GM12865 (cell line): ENCODE results near the gene MYORG.
"Not testable (repeated sequence)": the region's sequence is repeated elsewhere in the genome, so short reads cannot be mapped to it uniquely, and the experiment has no call there.

ENCODE experiments used
- DNase-seq: peaks from one replicate; pipeline ENCODE4 v3.0.0; 2010; ENCODE audit warnings: low read depth
- H3K4me3 ChIP-seq: 2 replicates; pipeline ENCODE4 v1.5.1; 2011; ENCODE audit warnings: mild to moderate bottlenecking, low read depth, low read length, control low read depth
- TF ChIP-seq, protein P1 (sequence below): IDR thresholded peaks from 2 replicates; pipeline ENCODE4 v1.5.1; 2011; ENCODE audit warnings: low read length, control low read depth, low read depth, inconsistent platforms; ENCODE audit not compliant: insufficient read depth; ENCODE audit errors: missing control alignments

MYORG gene

GRCh38 chr9:34338665-34339385 lies 37.9 kb downstream of the MYORG start:
- no peak for DNase-seq
- H3K4me3 ChIP-seq: no peak overlapping the region
- TF ChIP-seq, protein P1, sequence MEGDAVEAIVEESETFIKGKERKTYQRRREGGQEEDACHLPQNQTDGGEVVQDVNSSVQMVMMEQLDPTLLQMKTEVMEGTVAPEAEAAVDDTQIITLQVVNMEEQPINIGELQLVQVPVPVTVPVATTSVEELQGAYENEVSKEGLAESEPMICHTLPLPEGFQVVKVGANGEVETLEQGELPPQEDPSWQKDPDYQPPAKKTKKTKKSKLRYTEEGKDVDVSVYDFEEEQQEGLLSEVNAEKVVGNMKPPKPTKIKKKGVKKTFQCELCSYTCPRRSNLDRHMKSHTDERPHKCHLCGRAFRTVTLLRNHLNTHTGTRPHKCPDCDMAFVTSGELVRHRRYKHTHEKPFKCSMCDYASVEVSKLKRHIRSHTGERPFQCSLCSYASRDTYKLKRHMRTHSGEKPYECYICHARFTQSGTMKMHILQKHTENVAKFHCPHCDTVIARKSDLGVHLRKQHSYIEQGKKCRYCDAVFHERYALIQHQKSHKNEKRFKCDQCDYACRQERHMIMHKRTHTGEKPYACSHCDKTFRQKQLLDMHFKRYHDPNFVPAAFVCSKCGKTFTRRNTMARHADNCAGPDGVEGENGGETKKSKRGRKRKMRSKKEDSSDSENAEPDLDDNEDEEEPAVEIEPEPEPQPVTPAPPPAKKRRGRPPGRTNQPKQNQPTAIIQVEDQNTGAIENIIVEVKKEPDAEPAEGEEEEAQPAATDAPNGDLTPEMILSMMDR: no peak

DNA sequence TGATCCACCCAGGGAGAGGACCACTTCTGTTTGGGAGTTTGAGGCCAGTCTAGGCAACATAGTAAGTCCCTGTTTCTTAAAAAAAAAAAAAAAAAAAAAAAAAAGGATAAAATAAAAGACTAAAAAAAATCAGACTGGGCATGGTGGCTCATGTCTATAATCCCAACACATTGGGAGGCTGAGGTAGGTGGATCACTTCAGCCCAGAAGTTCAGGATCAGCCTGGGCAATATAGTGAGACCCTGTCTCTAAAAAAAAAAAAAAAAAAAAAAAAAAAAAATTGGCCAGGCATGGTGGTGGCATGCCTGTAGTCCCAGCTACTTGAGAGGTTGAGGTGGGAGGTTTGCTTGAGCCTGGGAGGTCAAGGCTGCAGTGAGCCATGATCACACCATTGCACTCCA lies 38.6 kb downstream of the MYORG start:
- not testable (repeated sequence) for H3K4me3 ChIP-seq, DNase-seq

DNA sequence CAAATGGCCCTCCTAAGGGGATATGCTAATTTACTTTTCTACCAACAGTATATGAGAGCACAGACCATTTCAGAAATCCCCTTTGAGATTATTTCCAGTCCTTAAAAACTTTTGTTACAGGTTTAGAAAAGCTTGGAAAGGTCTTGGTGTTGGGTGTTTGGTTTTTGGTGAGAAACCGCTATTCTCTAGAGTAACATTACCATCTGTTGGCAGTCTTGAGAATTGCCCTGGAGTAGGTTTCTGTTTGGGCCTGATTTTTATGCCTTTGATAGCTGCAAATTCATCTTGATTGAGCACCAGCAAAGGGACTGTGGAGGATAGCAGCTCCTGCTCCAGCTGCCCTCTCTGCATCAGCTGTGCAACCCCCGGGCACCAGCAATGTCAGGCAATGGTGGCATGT lies 39.3 kb downstream of the MYORG start:
- TF ChIP-seq, protein P1: no peak
- no peak overlapping the region for H3K4me3 ChIP-seq
- no peak for DNase-seq

DNA sequence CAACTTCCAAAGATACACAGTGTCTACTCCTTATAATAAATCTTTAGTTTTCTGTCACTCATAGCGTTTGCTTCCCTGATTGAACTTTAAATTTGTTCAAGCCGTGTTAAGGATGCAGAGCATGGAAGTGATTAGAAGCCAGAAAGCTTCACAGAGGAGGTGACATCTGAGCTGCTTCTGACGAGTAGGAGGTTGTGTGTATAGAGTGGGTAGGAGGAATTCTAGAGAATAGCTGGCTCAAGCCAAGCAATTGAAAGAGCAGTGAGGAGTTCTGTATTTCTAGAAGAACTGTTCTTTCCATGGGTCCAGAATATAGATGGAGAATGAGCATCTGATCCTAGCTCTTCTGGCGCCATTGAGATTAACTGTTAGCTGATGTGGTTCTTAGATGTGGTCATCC lies 41.3 kb downstream of the MYORG start:
- no peak for DNase-seq
- TF ChIP-seq, protein P1: no peak
- H3K4me3 ChIP-seq: no peak overlapping the region

- no peak for DNase-seq
These were observed 41.8 kb downstream of the MYORG start for GRCh38 chr9:34334916-34335315.

GRCh38 chr9:34334337-34334824 lies 42.3 kb downstream of the MYORG start:
- no peak overlapping the region for H3K4me3 ChIP-seq
- no peak for DNase-seq
- TF ChIP-seq, protein P1: no peak

More at GRCh38 chr9:34334916-34335315, 41.8 kb downstream of the MYORG start:
- H3K4me3 ChIP-seq: no peak overlapping the region
- TF ChIP-seq, protein P1: no peak

DNA sequence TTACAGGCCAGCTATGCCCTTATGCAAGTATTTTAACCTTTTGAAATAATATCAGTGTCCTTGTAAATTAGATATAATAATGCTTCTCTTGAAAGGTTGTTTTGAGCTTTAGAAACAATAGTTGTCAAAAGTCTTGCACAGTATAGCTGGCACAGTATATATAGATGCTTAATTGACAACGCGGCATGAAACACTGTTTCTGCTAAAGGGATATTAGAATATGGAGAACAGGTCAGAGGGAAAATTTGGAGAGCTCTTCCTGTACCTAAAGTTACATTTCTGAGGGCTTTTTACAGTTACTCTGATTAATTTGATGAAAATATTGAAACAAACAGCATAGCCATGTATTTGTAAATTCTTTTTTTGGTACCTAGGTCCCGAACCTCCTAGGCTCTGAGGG lies 42.9 kb downstream of the MYORG start:
- H3K4me3 ChIP-seq: no peak overlapping the region
- TF ChIP-seq, protein P1: no peak
- DNase-seq: no peak
